SK-N-SH (cell line): Measurements from ENCODE around the gene BCLAF3. TPM values are rescaled to one million over a fixed set of nuclear protein-coding genes. Genes with fewer than 3 reads are reported as not detected.

Source experiments
- CTCF ChIA-PET: fragments of 300-600, 350-600 bp; formaldehyde crosslinking; extraction: SDS; loops from one replicate; lab custom pipeline; 2021; lab: Yijun Ruan, JAX
- POLR2A ChIA-PET: fragments of 350-600 bp; sonication (Branson Sonifier 250); formaldehyde crosslinking; extraction: SDS; loops from one replicate; lab custom pipeline; 2020; ENCODE audit warnings: antibody characterized with exemption, inconsistent platforms; lab: Yijun Ruan, JAX
- DNase-seq: peaks from one replicate; pipeline ENCODE4 v3.0.0; 2012
- H2AFZ ChIP-seq: fragments of 200-600 bp; sonication (generic); 2 replicates; pipeline ENCODE4 v1.8.1; 2016; ENCODE audit warnings: antibody characterized with exemption, mild to moderate bottlenecking, low read depth
- H3F3A ChIP-seq: fragments of 200-600 bp; sonication (generic); replicated peaks from 2 replicates; pipeline ENCODE3; 2016; ENCODE audit warnings: antibody characterized with exemption, mild to moderate bottlenecking; ENCODE audit not compliant: insufficient read depth
- H3K27ac ChIP-seq, 2 experiments: fragments of 200-500 bp in 1 of 2; fragments of 200-600 bp in 1 of 2; sonication (Bioruptor generic) in 1 of 2; sonication (generic), shearing (Covaris generic) in 1 of 2; 2 replicates each; pipeline versions ENCODE4 v1.5.1 to v1.6.1; 2014 to 2016; ENCODE audit warnings: low read depth in 2 of 2, inconsistent platforms in 1 of 2, low read length in 1 of 2, mild to moderate bottlenecking in 1 of 2, mixed read lengths in 1 of 2
- H3K27me3 ChIP-seq: fragments of 200-600 bp; sonication (generic), shearing (Covaris generic); 2 replicates; pipeline ENCODE4 v1.6.1; 2016; ENCODE audit warnings: mixed run types; ENCODE audit not compliant: insufficient read depth
- H3K36me3 ChIP-seq, 2 experiments: fragments of 200-500 bp in 1 of 2; fragments of 200-600 bp in 1 of 2; sonication (Bioruptor generic) in 1 of 2; sonication (generic) in 1 of 2; replicated peaks in 1 of 2; 2 replicates each; pipeline versions ENCODE3 to v1.5.1; 2014 to 2016; ENCODE audit warnings: low read length in 1 of 2, mild to moderate bottlenecking in 1 of 2; ENCODE audit not compliant: insufficient read depth in 2 of 2, control insufficient read depth in 1 of 2
- H3K4me1 ChIP-seq, 2 experiments: fragments of 200-500 bp in 1 of 2; fragments of 200-600 bp in 1 of 2; sonication (Bioruptor generic) in 1 of 2; sonication (generic), shearing (Covaris generic) in 1 of 2; 2 replicates each; pipeline versions ENCODE4 v1.5.1 to v1.6.1; 2014 to 2016; ENCODE audit warnings: low read depth in 1 of 2, low read length in 1 of 2, mixed run types in 1 of 2; ENCODE audit not compliant: insufficient read depth in 2 of 2, control insufficient read depth in 1 of 2
- H3K4me2 ChIP-seq: fragments of 200-600 bp; sonication (generic), shearing (Covaris generic); 2 replicates; pipeline ENCODE4 v1.6.1; 2017; ENCODE audit warnings: mixed run types
- H3K4me3 ChIP-seq, 2 experiments: fragments of 200-500 bp in 1 of 2; fragments of 200-600 bp in 1 of 2; sonication (Bioruptor generic) in 1 of 2; sonication (generic), shearing (Covaris generic) in 1 of 2; 2 replicates each; pipeline versions ENCODE4 v1.5.1 to v1.8.1; 2014 to 2016; ENCODE audit warnings: low read depth in 2 of 2, inconsistent platforms in 1 of 2, low read length in 1 of 2, mild to moderate bottlenecking in 1 of 2, mixed read lengths in 1 of 2, moderate library complexity in 1 of 2
- H3K79me2 ChIP-seq: fragments of 200-600 bp; sonication (generic); 2 replicates; pipeline ENCODE4 v1.8.1; 2017; ENCODE audit warnings: mild to moderate bottlenecking; ENCODE audit not compliant: insufficient read depth
- H3K9ac ChIP-seq: fragments of 200-600 bp; sonication (generic); 2 replicates; pipeline ENCODE4 v1.6.1; 2017; ENCODE audit warnings: mixed run types
- H3K9me2 ChIP-seq: fragments of 200-600 bp; sonication (generic); 2 replicates; pipeline ENCODE4 v1.6.1; 2017; ENCODE audit warnings: mixed run types
- H3K9me3 ChIP-seq: fragments of 200-600 bp; sonication (generic); 2 replicates; pipeline ENCODE4 v1.6.1; 2017; ENCODE audit warnings: mixed run types, mild to moderate bottlenecking, moderate library complexity
- H4K20me1 ChIP-seq: fragments of 200-600 bp; sonication (generic); 2 replicates; pipeline ENCODE4 v1.6.1; 2017; ENCODE audit warnings: mild to moderate bottlenecking, mixed run types; ENCODE audit not compliant: insufficient read depth
- CHD2 ChIP-seq: fragments of 150-350 bp; IDR thresholded peaks from 2 replicates; pipeline ENCODE4 v1.6.1; 2018; ENCODE audit warnings: low read length; ENCODE audit not compliant: partially characterized antibody
- ELF1 ChIP-seq: IDR thresholded peaks from 2 replicates; pipeline ENCODE4 v1.4.0; 2012
- EP300 ChIP-seq, 2 experiments: IDR thresholded peaks; 2 replicates each; pipeline versions ENCODE4 v1.4.0 to v1.6.1; 2012; ENCODE audit warnings: borderline replicate concordance in 1 of 2, low read depth in 1 of 2, low read length in 1 of 2
- EZH2phosphoT487 ChIP-seq: fragments of 200-600 bp; sonication (generic); IDR thresholded peaks from 2 replicates; pipeline ENCODE4 v1.6.1; 2017; ENCODE audit warnings: low read depth, mixed run types, mild to moderate bottlenecking, antibody characterized with exemption, moderate library complexity, borderline replicate concordance
- FOSL2 ChIP-seq: IDR thresholded peaks from 2 replicates; pipeline ENCODE4 v1.4.0; 2012; ENCODE audit warnings: low read depth, mild to moderate bottlenecking, moderate library complexity, borderline replicate concordance
- FOXJ3 ChIP-seq: sonication (generic); formaldehyde crosslinking; IDR thresholded peaks from 2 replicates; pipeline ENCODE4 v1.5.1; 2020; ENCODE audit warnings: mild to moderate bottlenecking, missing genetic modification reagents
- FOXM1 ChIP-seq: IDR thresholded peaks from 2 replicates; pipeline ENCODE4 v1.4.0; 2012; ENCODE audit warnings: low read depth, mild to moderate bottlenecking
- GABPA ChIP-seq: IDR thresholded peaks from 2 replicates; pipeline ENCODE4 v1.4.0; 2012; ENCODE audit warnings: low read depth, mild to moderate bottlenecking
- JUND ChIP-seq: IDR thresholded peaks from 2 replicates; pipeline ENCODE4 v1.4.0; 2012
- NRF1 ChIP-seq: IDR thresholded peaks from 2 replicates; pipeline ENCODE4 v1.6.1; 2012; ENCODE audit warnings: low read depth, mild to moderate bottlenecking, low read length
- POLR2AphosphoS5 ChIP-seq: IDR thresholded peaks from 2 replicates; pipeline ENCODE4 v1.6.1; 2012; ENCODE audit warnings: low read depth, low read length
- RAD21 ChIP-seq: IDR thresholded peaks from 2 replicates; pipeline ENCODE4 v1.6.1; 2012; ENCODE audit warnings: mild to moderate bottlenecking, low read length
- REST ChIP-seq: IDR thresholded peaks from 2 replicates; pipeline ENCODE4 v1.6.1; 2012; ENCODE audit warnings: mild to moderate bottlenecking, low read depth, low read length, moderate library complexity
- RFX5 ChIP-seq: IDR thresholded peaks from 2 replicates; pipeline ENCODE4 v1.6.1; 2012; ENCODE audit warnings: mild to moderate bottlenecking, improper control_type of control experiment, low read length
- SMC3 ChIP-seq: IDR thresholded peaks from 2 replicates; pipeline ENCODE4 v1.6.1; 2012; ENCODE audit warnings: low read depth, low read length, improper control_type of control experiment
- TAF1 ChIP-seq: IDR thresholded peaks from 2 replicates; pipeline ENCODE4 v1.6.1; 2012; ENCODE audit warnings: low read depth, mild to moderate bottlenecking, low read length, moderate library complexity, borderline replicate concordance
- TCF12 ChIP-seq: IDR thresholded peaks from 2 replicates; pipeline ENCODE4 v1.4.0; 2012
- USF1 ChIP-seq: IDR thresholded peaks from 2 replicates; pipeline ENCODE4 v1.4.0; 2012; ENCODE audit warnings: low read depth, borderline replicate concordance
- USF2 ChIP-seq: fragments of 150-350 bp; IDR thresholded peaks from 2 replicates; pipeline ENCODE4 v1.6.1; 2017; ENCODE audit warnings: antibody characterized with exemption, low read length, low read depth, borderline replicate concordance
- YY1 ChIP-seq: IDR thresholded peaks from 2 replicates; pipeline ENCODE4 v1.4.0; 2012; ENCODE audit warnings: low read depth, mild to moderate bottlenecking
- polyA plus RNA-seq, 3 experiments: library from polyadenylated mRNA; depleted of rRNA; stranded (reverse); fragments of >200 nt; gene quantifications; 2 replicates each; pipeline ENCODE4 v1.2.3, GENCODE V29; 2012

BCLAF3 gene
- polyA plus RNA-seq, 1 of the 3 experiments (the other 2 are of a cell fraction), result 1.1 TPM

GRCh38 chrX:19956306-19956705 is 34.6 kb downstream of the BCLAF3 start:
- ChIA-PET CTCF (no interaction called here), POLR2A (no interaction called here)
- no peak overlapping the region for H3K4me3 ChIP-seq
- no peaks in the 10 kb centered on the region for H3K9me2 ChIP-seq
- H3K4me2 ChIP-seq, result no peak overlapping the region
- H3K27me3 ChIP-seq, result no peaks in the 10 kb centered on the region
- no peaks in the 10 kb centered on the region for H3K79me2 ChIP-seq
- H3K4me1 ChIP-seq, result no peaks in the 10 kb centered on the region; a peak in 1 of 4 replicates
- H3K27ac ChIP-seq, result no peak overlapping the region
- 0 out of 2 replicates have a peak, but pooled peaks cover 4% of the 10 kb centered on the region for H4K20me1 ChIP-seq
- no peaks in the 10 kb centered on the region for H3K9me3 ChIP-seq
- H3K36me3 ChIP-seq, result peaks cover 4 to 6% of the 10 kb centered on the region in 2 experiments
- H3F3A ChIP-seq, result peaks cover 3% of the 10 kb centered on the region
- H3K9ac ChIP-seq, result no peak overlapping the region
- no peak for TF ChIP-seq RAD21
- no peak for TF ChIP-seq USF2
- no peak for TF ChIP-seq FOSL2
- no peak for TF ChIP-seq TCF12
- no peak for TF ChIP-seq GABPA
- TF ChIP-seq TAF1, result no peak
- TF ChIP-seq USF1, result no peak
- no peak for TF ChIP-seq YY1
- no peak for TF ChIP-seq ELF1
- TF ChIP-seq CHD2, result no peak
- TF ChIP-seq REST, result no peak
- TF ChIP-seq FOXJ3, result no peak
- no peak for TF ChIP-seq POLR2AphosphoS5
- no peak for TF ChIP-seq NRF1
- TF ChIP-seq RFX5, result no peak
- TF ChIP-seq FOXM1, result no peak
- no peak for TF ChIP-seq SMC3
- TF ChIP-seq JUND, result no peak
- no peak for TF ChIP-seq EP300 (IDR thresholded peaks at IDR 0.05; ENCODE audit: borderline replicate concordance in 1 of 2, low read depth in 1 of 2, low read length in 1 of 2)
- TF ChIP-seq EZH2phosphoT487, result no peak
- DNase-seq, result no peak
- no peak overlapping the region for H2AFZ ChIP-seq
